GM12864 (cell line): ENCODE data around the gene NPIPA7.
"Not testable (repeated sequence)": the region's sequence is repeated elsewhere in the genome, so short reads cannot be mapped to it uniquely, and the experiment has no call there.

ENCODE experiments used
- DNase-seq: peaks from one replicate; pipeline ENCODE4 v3.0.0-alpha.2; 2011; ENCODE audit warnings: low read depth
- H3K4me3 ChIP-seq: 2 replicates; pipeline ENCODE4 v1.5.1; 2011; ENCODE audit warnings: mild to moderate bottlenecking, low read depth, low read length, control low read depth

Gene NPIPA7

GRCh38 chr16:16413773-16414172 lies 34.8 kb downstream of the NPIPA7 start:
- not testable (repeated sequence) for DNase-seq, H3K4me3 ChIP-seq

GRCh38 chr16:16417071-16417470 lies 38.1 kb downstream of the NPIPA7 start:
- not testable (repeated sequence) for H3K4me3 ChIP-seq, DNase-seq

- DNase-seq, H3K4me3 ChIP-seq: not testable (repeated sequence)
Measured at GRCh38 chr16:16417914-16418544, 39.1 kb downstream of the NPIPA7 start.

GRCh38 chr16:16420515-16420914 lies 41.6 kb downstream of the NPIPA7 start:
- not testable (repeated sequence) for H3K4me3 ChIP-seq, DNase-seq

- not testable (repeated sequence) for H3K4me3 ChIP-seq, DNase-seq
Measured at GRCh38 chr16:16425146-16425545, 46.2 kb downstream of the NPIPA7 start.

- H3K4me3 ChIP-seq, DNase-seq: not testable (repeated sequence)
Measured at GRCh38 chr16:16431135-16431534, 52.2 kb downstream of the NPIPA7 start.

- DNase-seq, H3K4me3 ChIP-seq: not testable (repeated sequence)
Measured at GRCh38 chr16:16434711-16435110, 55.8 kb downstream of the NPIPA7 start.

GRCh38 chr16:16441401-16441800 lies 62.5 kb downstream of the NPIPA7 start:
- not testable (repeated sequence) for DNase-seq, H3K4me3 ChIP-seq
